ENCODE data around the gene GP9.

DNA sequence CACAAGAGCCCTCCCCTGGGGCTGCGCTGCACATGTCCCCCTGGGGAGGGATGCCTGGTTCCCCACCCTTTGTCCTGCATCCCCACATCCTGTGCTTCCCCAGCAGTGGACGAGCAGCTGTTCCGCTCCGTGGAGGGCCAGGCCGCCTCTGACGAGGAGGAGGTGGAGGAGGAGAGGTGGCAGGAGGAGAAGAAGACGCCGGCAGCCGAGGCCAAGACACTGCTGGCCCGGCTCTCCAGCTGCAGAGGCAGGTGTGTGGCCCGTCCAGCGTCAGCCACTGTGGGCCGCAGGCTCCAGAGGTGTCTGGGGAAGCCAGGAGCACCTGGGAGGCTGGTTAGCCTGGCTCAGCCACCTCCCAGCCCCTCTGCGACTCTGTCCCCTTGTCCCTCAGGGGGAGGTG, 27.9 kb upstream of the GP9 start:
- TF ChIP-seq, protein P1, sequence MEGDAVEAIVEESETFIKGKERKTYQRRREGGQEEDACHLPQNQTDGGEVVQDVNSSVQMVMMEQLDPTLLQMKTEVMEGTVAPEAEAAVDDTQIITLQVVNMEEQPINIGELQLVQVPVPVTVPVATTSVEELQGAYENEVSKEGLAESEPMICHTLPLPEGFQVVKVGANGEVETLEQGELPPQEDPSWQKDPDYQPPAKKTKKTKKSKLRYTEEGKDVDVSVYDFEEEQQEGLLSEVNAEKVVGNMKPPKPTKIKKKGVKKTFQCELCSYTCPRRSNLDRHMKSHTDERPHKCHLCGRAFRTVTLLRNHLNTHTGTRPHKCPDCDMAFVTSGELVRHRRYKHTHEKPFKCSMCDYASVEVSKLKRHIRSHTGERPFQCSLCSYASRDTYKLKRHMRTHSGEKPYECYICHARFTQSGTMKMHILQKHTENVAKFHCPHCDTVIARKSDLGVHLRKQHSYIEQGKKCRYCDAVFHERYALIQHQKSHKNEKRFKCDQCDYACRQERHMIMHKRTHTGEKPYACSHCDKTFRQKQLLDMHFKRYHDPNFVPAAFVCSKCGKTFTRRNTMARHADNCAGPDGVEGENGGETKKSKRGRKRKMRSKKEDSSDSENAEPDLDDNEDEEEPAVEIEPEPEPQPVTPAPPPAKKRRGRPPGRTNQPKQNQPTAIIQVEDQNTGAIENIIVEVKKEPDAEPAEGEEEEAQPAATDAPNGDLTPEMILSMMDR (conservative IDR thresholded peaks at IDR 0.05; ENCODE audit: low read depth, low read length) = no peak
- TF ChIP-seq EZH2 (IDR thresholded peaks at IDR 0.05; ENCODE audit: borderline replicate concordance, low read depth, low read length, poor library complexity, severe bottlenecking) = no peak

Data from A673 (cell line).